Tibial artery (tissue), 4 donors: ENCODE measurements around the gene RGS7.

Experiments
- DNase-seq, 2 donors: peaks; one replicate each; pipeline ENCODE4 v3.0.0-alpha.2; 2019
- H3K27ac ChIP-seq, 2 donors: fragments of 200-600 bp; sonication (generic) in 1 of 2; 1 replicate in 1 of 2; 2 replicates in 1 of 2; pipeline ENCODE4 v1.5.1; 2018 to 2019; ENCODE audit warnings: mild to moderate bottlenecking in 1 of 2
- H3K27me3 ChIP-seq, 2 donors: fragments of 200-600 bp; sonication (generic) in 1 of 2; one replicate each; pipeline versions ENCODE4 v1.5.1 to v1.6.0; 2016 to 2019
- H3K36me3 ChIP-seq, 3 donors: fragments of 200-600 bp; sonication (generic) in 2 of 3; one replicate each; pipeline ENCODE4 v1.5.1; 2016 to 2019; ENCODE audit warnings: mild to moderate bottlenecking in 2 of 3
- H3K4me1 ChIP-seq, 4 donors: fragments of 200-600 bp; sonication (generic) in 2 of 4; 1 replicate in 3 of 4; 2 replicates in 1 of 4; pipeline ENCODE4 v1.5.1; 2016 to 2019
- H3K4me3 ChIP-seq, 2 donors: fragments of 200-600 bp; sonication (generic) in 1 of 2; 1 replicate in 1 of 2; 2 replicates in 1 of 2; pipeline ENCODE4 v1.5.1; 2018 to 2019; ENCODE audit warnings: mild to moderate bottlenecking in 2 of 2
- H3K9me3 ChIP-seq, 3 donors: fragments of 200-600 bp; sonication (generic) in 1 of 3; one replicate each; pipeline ENCODE4 v1.5.1; 2016 to 2019
- CTCF ChIP-seq, 2 experiments: fragments of 200-600 bp in 1 of 2; fragments of 450-650 bp in 1 of 2; IDR thresholded peaks; one replicate each; pipeline ENCODE4 v1.5.1; 2017 to 2019; ENCODE audit warnings: antibody characterized with exemption in 2 of 2, mild to moderate bottlenecking in 1 of 2, moderate library complexity in 1 of 2
- intact Hi-C: fragments of 100-400 bp; cut with DNase I; formaldehyde crosslinking; loops from one replicate; pipeline ENCODE4 v1.15.0; 2023; ENCODE audit warnings: low total_unique reads

RGS7 gene

GRCh38 chr1:241086686-241087085, 270.3 kb downstream of the RGS7 start:
- H3K27me3 ChIP-seq, result no peaks in the 10 kb centered on the region
- H3K4me1 ChIP-seq, result no peaks in the 10 kb centered on the region
- H3K9me3 ChIP-seq, result no peaks in the 10 kb centered on the region
- TF ChIP-seq CTCF (IDR thresholded peaks at IDR 0.05), result no peak
- intact Hi-C loops, result no loop called here
- no peak for DNase-seq
- H3K4me3 ChIP-seq, result no peak overlapping the region
- H3K27ac ChIP-seq, result no peak overlapping the region
- no peaks in the 10 kb centered on the region for H3K36me3 ChIP-seq

GRCh38 chr1:241083285-241083684, 273.7 kb downstream of the RGS7 start:
- no peaks in the 10 kb centered on the region for H3K27me3 ChIP-seq
- DNase-seq, result no peak
- H3K9me3 ChIP-seq, result no peaks in the 10 kb centered on the region
- no peak for TF ChIP-seq CTCF (IDR thresholded peaks at IDR 0.05)
- intact Hi-C loops, result no loop called here
- H3K4me3 ChIP-seq, result no peak overlapping the region
- H3K36me3 ChIP-seq, result no peaks in the 10 kb centered on the region
- no peaks in the 10 kb centered on the region for H3K4me1 ChIP-seq
- no peak overlapping the region for H3K27ac ChIP-seq

DNA sequence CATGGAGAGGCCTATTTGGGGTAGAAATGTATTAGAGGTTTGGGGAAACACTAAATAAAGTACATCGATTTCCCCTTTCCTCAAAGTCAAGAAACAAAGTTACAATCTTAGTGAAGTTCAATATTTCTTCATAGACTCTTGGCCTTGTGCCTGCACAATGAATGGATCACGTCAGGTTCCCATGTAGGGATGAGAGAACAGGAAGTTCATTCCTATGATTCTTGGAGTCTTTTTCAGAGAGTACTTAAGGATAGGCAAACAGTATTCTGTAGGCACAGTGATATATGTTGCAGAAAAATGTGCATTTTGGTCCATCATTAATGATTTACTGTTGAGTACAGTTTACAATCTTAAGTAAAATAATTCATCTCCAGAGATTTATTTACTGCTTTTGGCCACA, 275.5 kb downstream of the RGS7 start:
- Histone ChIP-seq H3K27ac (no peak overlapping the region), H3K4me1 (no peaks in the 10 kb centered on the region), H3K9me3 (no peaks in the 10 kb centered on the region), H3K36me3 (no peaks in the 10 kb centered on the region), H3K4me3 (no peak overlapping the region), H3K27me3 (no peaks in the 10 kb centered on the region)
- DNase-seq, result no peak
- intact Hi-C loops, result no loop called here
- TF ChIP-seq CTCF (IDR thresholded peaks at IDR 0.05), result no peak

DNA sequence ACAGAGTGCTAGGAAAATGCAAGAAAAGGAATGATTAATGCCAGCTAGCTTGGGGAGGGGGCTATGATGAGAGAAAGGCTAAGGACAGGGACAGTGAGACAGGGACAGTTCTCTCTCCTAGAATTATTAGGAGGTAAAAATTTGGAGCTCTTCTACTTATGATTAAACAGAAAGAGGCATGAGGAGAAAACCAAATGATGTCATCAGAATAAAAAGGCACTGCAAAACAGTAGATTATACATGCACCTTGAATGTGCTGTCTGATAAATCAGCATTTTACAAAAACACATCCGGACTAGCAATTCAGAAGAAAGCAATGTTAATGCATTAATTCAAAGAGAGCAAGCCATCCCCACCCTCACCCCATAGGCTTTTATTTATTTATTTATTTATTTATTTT, 277.5 kb downstream of the RGS7 start:
- Histone ChIP-seq H3K27ac (no peak overlapping the region), H3K4me1 (no peaks in the 10 kb centered on the region), H3K4me3 (no peak overlapping the region), H3K36me3 (no peaks in the 10 kb centered on the region), H3K27me3 (no peaks in the 10 kb centered on the region), H3K9me3 (no peaks in the 10 kb centered on the region)
- no peak for DNase-seq
- TF ChIP-seq CTCF (IDR thresholded peaks at IDR 0.05), result no peak
- intact Hi-C loops, result no loop called here

DNA sequence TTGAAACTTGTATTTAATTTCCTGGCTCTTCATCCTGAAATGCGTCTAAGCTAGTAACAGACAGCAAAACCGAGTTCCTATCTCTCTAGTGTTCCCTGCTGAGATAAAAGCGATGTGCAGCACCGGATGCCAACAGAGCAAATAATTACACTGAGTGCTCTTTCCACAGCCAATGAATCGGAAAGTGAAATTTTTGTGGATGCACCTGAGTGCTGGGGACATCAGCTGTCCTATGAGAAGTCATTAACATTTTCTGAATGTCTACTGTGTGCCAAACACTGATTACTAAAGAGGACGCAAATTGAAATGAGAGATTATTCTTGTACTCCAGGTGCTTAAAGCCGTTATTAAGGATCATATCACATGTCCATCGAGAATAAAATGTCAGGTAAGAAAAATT, 278.0 kb downstream of the RGS7 start:
- no peak for TF ChIP-seq CTCF (IDR thresholded peaks at IDR 0.05)
- DNase-seq, result no peak

More for the DNA sequence above, 278.0 kb downstream of the RGS7 start:
- Histone ChIP-seq H3K9me3 (no peaks in the 10 kb centered on the region), H3K36me3 (no peaks in the 10 kb centered on the region), H3K27me3 (no peaks in the 10 kb centered on the region), H3K27ac (no peak overlapping the region), H3K4me3 (no peak overlapping the region), H3K4me1 (no peaks in the 10 kb centered on the region)
- intact Hi-C loops, result no loop called here
